Fibroblast of villous mesenchyme (primary cell): ENCODE data around the gene IGSF9B. TPM values are rescaled to one million over a fixed set of nuclear protein-coding genes. Genes with fewer than 3 reads are reported as not detected.

Experiments
- DNase-seq: peaks from one replicate; pipeline ENCODE4 v3.0.0-alpha.2; 2010; ENCODE audit warnings: low read depth
- H3K4me3 ChIP-seq: 2 replicates; pipeline ENCODE4 v1.5.1; 2011; ENCODE audit warnings: low read depth, mild to moderate bottlenecking, low read length
- CTCF ChIP-seq: IDR thresholded peaks from 2 replicates; pipeline ENCODE4 v1.5.1; 2012; ENCODE audit warnings: low read depth, mild to moderate bottlenecking, low read length; ENCODE audit not compliant: insufficient read depth
- total RNA-seq: library from RNA; depleted of rRNA; stranded (reverse); fragments of >200 nt; gene quantifications from 2 replicates; pipeline ENCODE4 v1.2.3, GENCODE V29; 2012

The IGSF9B gene
- total RNA-seq, 1 donor: under 0.01 TPM

- no peak for TF ChIP-seq CTCF
Measured at GRCh38 chr11:133867456-133867855, 89.3 kb downstream of the IGSF9B start.

GRCh38 chr11:133865466-133865865, 91.3 kb downstream of the IGSF9B start:
- no peak for DNase-seq
- no peak overlapping the region for H3K4me3 ChIP-seq
- no peak for TF ChIP-seq CTCF

More at GRCh38 chr11:133867456-133867855, 89.3 kb downstream of the IGSF9B start:
- H3K4me3 ChIP-seq: no peak overlapping the region
- DNase-seq: no peak

GRCh38 chr11:133864756-133865155, 92.0 kb downstream of the IGSF9B start:
- no peak for TF ChIP-seq CTCF
- no peak for DNase-seq
- no peak overlapping the region for H3K4me3 ChIP-seq

- DNase-seq: no peak
- H3K4me3 ChIP-seq: no peak overlapping the region
- TF ChIP-seq CTCF: no peak
Measured at GRCh38 chr11:133860151-133860550, 96.6 kb downstream of the IGSF9B start.

Other genes starting within 250 kb of the IGSF9B start
- gene SPATA19, start 111.5 kb downstream of the IGSF9B start, total RNA-seq: not detected in 2 replicates
- gene JAM3, start 112.1 kb upstream of the IGSF9B start, total RNA-seq: 39.6 and 48.8 TPM in 2 replicates